K562 (cell line): ENCODE results near the gene MAP7D1. TPM values are rescaled to one million over a fixed set of nuclear protein-coding genes. Genes with fewer than 3 reads are reported as not detected.

ENCODE experiments used
- ATF7 ChIP-seq: fragments of 450-650 bp; IDR thresholded peaks from 2 replicates; pipeline ENCODE4 v1.7.1; 2014; ENCODE audit warnings: mild to moderate bottlenecking, moderate library complexity
- CSDE1 ChIP-seq, 2 experiments: fragments of 450-650 bp; IDR thresholded peaks; 2 replicates each; pipeline ENCODE4 v1.6.1; 2016; ENCODE audit warnings: mild to moderate bottlenecking in 1 of 2
- DPF2 ChIP-seq: fragments of 450-650 bp; IDR thresholded peaks from 2 replicates; pipeline ENCODE4 v1.6.1; 2016
- E2F1 ChIP-seq: sonication (generic); formaldehyde crosslinking; IDR thresholded peaks from 2 replicates; pipeline ENCODE4 v1.8.1; 2023; ENCODE audit warnings: mild to moderate bottlenecking, missing genetic modification reagents, moderate library complexity
- ELK1 ChIP-seq: sonication (generic); formaldehyde crosslinking; IDR thresholded peaks from 2 replicates; pipeline ENCODE4 v1.8.1; 2022; ENCODE audit warnings: missing genetic modification reagents
- GABPA ChIP-seq: fragments of 200-800 bp; sonication (Bioruptor generic); conservative IDR thresholded peaks from 2 replicates; pipeline ENCODE4 v1.6.1; 2016; ENCODE audit warnings: low read depth, missing genetic modification characterization, missing compliant biosample characterization
- GTF2F1 ChIP-seq: IDR thresholded peaks from 2 replicates; pipeline ENCODE4 v1.6.1; 2011; ENCODE audit warnings: low read depth, low read length, improper control_type of control experiment
- HNRNPLL ChIP-seq: fragments of 200-400 bp; formaldehyde crosslinking; IDR thresholded peaks from 2 replicates; pipeline ENCODE4 v1.6.1; 2017; ENCODE audit warnings: low read length, low read depth, mild to moderate bottlenecking; ENCODE audit not compliant: poor library complexity, severe bottlenecking
- NBN ChIP-seq: fragments of 450-650 bp; IDR thresholded peaks from 2 replicates; pipeline ENCODE4 v1.6.1; 2016; ENCODE audit warnings: low read depth, mild to moderate bottlenecking
- NFATC3 ChIP-seq: fragments of 450-650 bp; IDR thresholded peaks from 2 replicates; pipeline ENCODE4 v1.6.1; 2017; ENCODE audit warnings: mild to moderate bottlenecking
- NFIC ChIP-seq: fragments of 450-650 bp; IDR thresholded peaks from 2 replicates; pipeline ENCODE4 v1.6.1; 2017; ENCODE audit warnings: mild to moderate bottlenecking, inconsistent platforms
- POLR2AphosphoS5 ChIP-seq: IDR thresholded peaks from 2 replicates; pipeline ENCODE4 v1.6.1; 2011; ENCODE audit warnings: mild to moderate bottlenecking, low read depth, low read length, moderate library complexity; ENCODE audit not compliant: control insufficient read depth, insufficient read depth
- PRPF4 ChIP-seq: fragments of 200-400 bp; formaldehyde crosslinking; IDR thresholded peaks from one replicate; pipeline ENCODE4 v1.6.1; 2017; ENCODE audit warnings: low read length, low read depth, mild to moderate bottlenecking; ENCODE audit not compliant: insufficient read depth, poor library complexity, severe bottlenecking
- PTBP1 ChIP-seq: fragments of 200-400 bp; formaldehyde crosslinking; IDR thresholded peaks from 2 replicates; pipeline ENCODE4 v1.6.1; 2017; ENCODE audit warnings: low read depth, low read length
- RNF2 ChIP-seq: sonication (generic); IDR thresholded peaks from 2 replicates; pipeline ENCODE4 v1.6.1; 2016
- SMAD2 ChIP-seq: fragments of 150-350 bp; IDR thresholded peaks from 2 replicates; pipeline ENCODE4 v1.6.1; 2014; ENCODE audit warnings: low read depth, mild to moderate bottlenecking, low read length
- ZFP30 ChIP-seq: fragments of 250-450 bp; sonication (Bioruptor Pico); IDR thresholded peaks from 2 replicates; pipeline ENCODE4 v1.8.0; 2022; ENCODE audit warnings: moderate library complexity, mild to moderate bottlenecking, inconsistent platforms, borderline replicate concordance
- ZNF407 ChIP-seq: fragments of 450-650 bp; IDR thresholded peaks from 2 replicates; pipeline ENCODE4 v1.6.1; 2016; ENCODE audit warnings: low read depth
- ZNF780A ChIP-seq: fragments of 250-450 bp; sonication (Bioruptor Pico); IDR thresholded peaks from 2 replicates; pipeline ENCODE4 v1.5.0; 2021; ENCODE audit warnings: mild to moderate bottlenecking
- polyA plus RNA-seq, 8 experiments: library from polyadenylated mRNA; depleted of rRNA in 4 of 8; stranded (reverse) in 5 of 8; unstranded in 3 of 8; fragments of >200 nt; fragmentation: Nextera tagmentation in 2 of 8; fragmentation: Illumina TruSeq in 1 of 8; extraction: Ambion mirVana in 2 of 8; extraction: Trizol in 1 of 8; gene quantifications; 2 replicates each; pipeline versions ENCODE4 v1.2.1 to v1.2.3, GENCODE V29; 2011 to 2014; ENCODE audit warnings: inconsistent platforms in 1 of 8, missing spikeins in 1 of 8
- total RNA-seq, 7 experiments: library from RNA; depleted of rRNA in 6 of 7; stranded (reverse); fragments of >200 nt in 6 of 7; fragmentation: Illumina TruSeq in 2 of 7; extraction: Trizol in 2 of 7; gene quantifications; 2 replicates each; pipeline versions ENCODE4 v1.2.1 to v1.2.3, GENCODE V29; 2011 to 2021; ENCODE audit warnings: low replicate concordance in 1 of 7

MAP7D1 gene
- total and polyA plus RNA-seq, 9 of the 15 experiments (the other 6 are each of a cell fraction or from before 2014, with no cell fraction given) = 3.6 to 108 (median 34.5) TPM

- TF ChIP-seq POLR2AphosphoS5 (no peak), E2F1 (no peak), ATF7 (no peak), ZNF407 (no peak), ZNF780A (no peak), GABPA (0 out of 2 replicates have a peak, but pooled peaks have one; percentile 2), ZFP30 (CRISPR knock-in tag) (no peak), PRPF4 (no peak), HNRNPLL (peak; percentile 12), ELK1 (CRISPR knock-in tag) (no peak), NFATC3 (no peak), NFIC (no peak; the same call in 1 of the 2 replicates), RNF2 (no peak), PTBP1 (no peak), DPF2 (peak; percentile 9; the same call in 1 of the 2 replicates), NBN (no peak), GTF2F1 (no peak), SMAD2 (no peak), CSDE1 (IDR thresholded peaks at IDR 0.05) (no peak)
Observed at GRCh38 chr1:36157115-36157903, 1.3 kb downstream of the MAP7D1 start (continued).
